OCI-LY7 (cell line): ENCODE results near the gene HES4. TPM values are rescaled to one million over a fixed set of nuclear protein-coding genes. Genes with fewer than 3 reads are reported as not detected.
"Not testable (repeated sequence)": the region's sequence is repeated elsewhere in the genome, so short reads cannot be mapped to it uniquely, and the experiment has no call there.

ENCODE experiments used
- BruUV-seq: library from RNA; stranded (reverse); fragments of 400-500 nt; replicated peaks from 2 replicates; lab custom pipeline; 2021; lab: Mats Ljungman, UMichigan
- CTCF ChIA-PET: fragments of 300-600 bp; sonication (Branson Sonifier 250); formaldehyde crosslinking; loops from one replicate; lab custom pipeline; 2022; ENCODE audit warnings: antibody characterized with exemption; ENCODE audit not compliant: unreplicated experiment; lab: Charles Lee
- POLR2A ChIA-PET: fragments of 300-600 bp; sonication (Branson Sonifier 250); formaldehyde crosslinking; loops from one replicate; lab custom pipeline; 2022; ENCODE audit warnings: antibody characterized with exemption; lab: Charles Lee
- DNase-seq: peaks from one replicate; pipeline ENCODE4 v3.0.0-alpha.2; 2015; ENCODE audit warnings: low spot score
- H2AFZ ChIP-seq: fragments of 200-600 bp; sonication (generic), shearing (Covaris generic); 2 replicates; pipeline ENCODE4 v1.6.1; 2014; ENCODE audit warnings: mild to moderate bottlenecking, antibody characterized with exemption, low read length, moderate library complexity
- H3K27ac ChIP-seq: fragments of 200-600 bp; sonication (generic); 2 replicates; pipeline ENCODE4 v1.5.1; 2014; ENCODE audit warnings: mixed run types, low read depth, mild to moderate bottlenecking, moderate library complexity, low read length, inconsistent platforms; ENCODE audit not compliant: poor library complexity, severe bottlenecking
- H3K36me3 ChIP-seq: fragments of 200-600 bp; sonication (generic); 2 replicates; pipeline ENCODE4 v1.6.1; 2014; ENCODE audit warnings: mild to moderate bottlenecking, antibody characterized with exemption, low read length, moderate library complexity, mixed read lengths; ENCODE audit not compliant: insufficient read depth
- H3K4me1 ChIP-seq: fragments of 200-600 bp; sonication (generic); 2 replicates; pipeline ENCODE4 v1.5.1; 2014; ENCODE audit warnings: mild to moderate bottlenecking, low read length; ENCODE audit not compliant: insufficient read depth, poor library complexity, severe bottlenecking
- H3K4me2 ChIP-seq: fragments of 200-600 bp; sonication (generic); 2 replicates; pipeline ENCODE4 v1.6.1; 2014; ENCODE audit warnings: mild to moderate bottlenecking, low read length
- H3K4me3 ChIP-seq: fragments of 200-600 bp; sonication (generic); 2 replicates; pipeline ENCODE4 v1.5.1; 2014; ENCODE audit warnings: mild to moderate bottlenecking, low read depth, low read length; ENCODE audit not compliant: poor library complexity, severe bottlenecking
- H3K79me2 ChIP-seq: fragments of 200-600 bp; sonication (generic); 2 replicates; pipeline ENCODE4 v1.6.1; 2016; ENCODE audit warnings: low read depth, mild to moderate bottlenecking, low read length, moderate library complexity, mixed read lengths; ENCODE audit not compliant: insufficient read depth
- H3K9me2 ChIP-seq: fragments of 200-600 bp; sonication (generic); 2 replicates; pipeline ENCODE4 v1.6.1; 2016; ENCODE audit warnings: mild to moderate bottlenecking, low read length, mixed read lengths; ENCODE audit not compliant: insufficient read depth
- H3K9me3 ChIP-seq: fragments of 200-600 bp; sonication (generic); 2 replicates; pipeline ENCODE4 v1.6.1; 2014; ENCODE audit warnings: mild to moderate bottlenecking, mixed run types, low read length, mixed read lengths
- H4K20me1 ChIP-seq: fragments of 200-600 bp; sonication (generic); 2 replicates; pipeline ENCODE4 v1.6.1; 2014; ENCODE audit warnings: mild to moderate bottlenecking, antibody characterized with exemption, low read length, moderate library complexity, mixed read lengths; ENCODE audit not compliant: insufficient read depth
- EZH2phosphoT487 ChIP-seq: fragments of 200-600 bp; sonication (generic); IDR thresholded peaks from 2 replicates; pipeline ENCODE4 v1.6.1; 2018; ENCODE audit warnings: low read depth, borderline replicate concordance, mild to moderate bottlenecking, mixed run types, antibody characterized with exemption, low read length, moderate library complexity, mixed read lengths
- intact Hi-C: fragments of 100-400 bp; cut with micrococcal nuclease; formaldehyde crosslinking; loops from one replicate; pipeline ENCODE4 v1.10.0; 2022; ENCODE audit not compliant: unreplicated experiment
- total RNA-seq, 2 experiments: library from RNA; depleted of rRNA in 1 of 2; stranded (reverse); fragments of >200 nt in 1 of 2; shearing (Covaris generic) in 1 of 2; gene quantifications; 2 replicates each; pipeline ENCODE4 v1.2.3, GENCODE V29; 2014 to 2022
- TF ChIP-seq, protein P1 (sequence below): fragments of 200-600 bp; sonication (generic); conservative IDR thresholded peaks from 2 replicates; pipeline ENCODE4 v1.5.1; 2014; ENCODE audit warnings: mild to moderate bottlenecking, antibody characterized with exemption, low read length, moderate library complexity, mixed read lengths

Gene HES4
- total RNA-seq, 2 experiments from 2014 or later: not detected

GRCh38 chr1:988061-988460 is 11.8 kb downstream of the HES4 start:
- H3K9me2 ChIP-seq, H3K4me3 ChIP-seq, H3K27ac ChIP-seq, POLR2A ChIA-PET, H3K4me2 ChIP-seq, H2AFZ ChIP-seq, BruUV-seq, H4K20me1 ChIP-seq, CTCF ChIA-PET, H3K79me2 ChIP-seq, DNase-seq, H3K9me3 ChIP-seq, H3K36me3 ChIP-seq, H3K4me1 ChIP-seq: not testable (repeated sequence)
- intact Hi-C loops: loop anchor here (10.0 kb wide), 1 partner anchor 47 kb away; no protein-coding TSS in a partner anchor

- Histone ChIP-seq H3K27ac (no peak overlapping the region), H3K79me2 (no peaks in the 10 kb centered on the region), H3K4me3 (no peak overlapping the region), H4K20me1 (no peaks in the 10 kb centered on the region), H3K4me1 (no peaks in the 10 kb centered on the region), H3K9me2 (no peaks in the 10 kb centered on the region), H3K9me3 (no peaks in the 10 kb centered on the region), H3K4me2 (no peak overlapping the region), H3K36me3 (no peaks in the 10 kb centered on the region), H2AFZ (no peak overlapping the region)
- no peak for TF ChIP-seq EZH2phosphoT487
- TF ChIP-seq, protein P1, sequence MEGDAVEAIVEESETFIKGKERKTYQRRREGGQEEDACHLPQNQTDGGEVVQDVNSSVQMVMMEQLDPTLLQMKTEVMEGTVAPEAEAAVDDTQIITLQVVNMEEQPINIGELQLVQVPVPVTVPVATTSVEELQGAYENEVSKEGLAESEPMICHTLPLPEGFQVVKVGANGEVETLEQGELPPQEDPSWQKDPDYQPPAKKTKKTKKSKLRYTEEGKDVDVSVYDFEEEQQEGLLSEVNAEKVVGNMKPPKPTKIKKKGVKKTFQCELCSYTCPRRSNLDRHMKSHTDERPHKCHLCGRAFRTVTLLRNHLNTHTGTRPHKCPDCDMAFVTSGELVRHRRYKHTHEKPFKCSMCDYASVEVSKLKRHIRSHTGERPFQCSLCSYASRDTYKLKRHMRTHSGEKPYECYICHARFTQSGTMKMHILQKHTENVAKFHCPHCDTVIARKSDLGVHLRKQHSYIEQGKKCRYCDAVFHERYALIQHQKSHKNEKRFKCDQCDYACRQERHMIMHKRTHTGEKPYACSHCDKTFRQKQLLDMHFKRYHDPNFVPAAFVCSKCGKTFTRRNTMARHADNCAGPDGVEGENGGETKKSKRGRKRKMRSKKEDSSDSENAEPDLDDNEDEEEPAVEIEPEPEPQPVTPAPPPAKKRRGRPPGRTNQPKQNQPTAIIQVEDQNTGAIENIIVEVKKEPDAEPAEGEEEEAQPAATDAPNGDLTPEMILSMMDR: no peak
- intact Hi-C loops: loop anchor here (10.0 kb wide), 1 partner anchor 50 kb away; no protein-coding TSS in a partner anchor
- no TSS peak for BruUV-seq
- no peak for DNase-seq
- ChIA-PET POLR2A (no interaction called here), CTCF (no interaction called here)
These were observed 14.8 kb downstream of the HES4 start for GRCh38 chr1:985126-985525.

- intact Hi-C loops: loop anchor here (1.0 to 10.0 kb wide), 2 partner anchors 50 to 79 kb away; no protein-coding TSS in a partner anchor
These were observed 15.5 kb downstream of the HES4 start for GRCh38 chr1:984476-984814.

More at GRCh38 chr1:984476-984814, 15.5 kb downstream of the HES4 start:
- BruUV-seq: no TSS peak
- ChIA-PET CTCF (no interaction called here), POLR2A (interaction anchor here (0.6 kb wide), 2 partner anchors 29 to 247 kb away, joined by 3 to 4 read pairs; partner anchors contain the start of gene ISG15)
- Histone ChIP-seq H3K9me2 (no peaks in the 10 kb centered on the region), H3K27ac (no peak overlapping the region), H3K36me3 (no peaks in the 10 kb centered on the region), H3K9me3 (no peaks in the 10 kb centered on the region), H3K4me3 (no peak overlapping the region), H3K79me2 (no peaks in the 10 kb centered on the region), H3K4me2 (no peak overlapping the region), H2AFZ (no peak overlapping the region), H4K20me1 (no peaks in the 10 kb centered on the region), H3K4me1 (no peaks in the 10 kb centered on the region)
- TF ChIP-seq EZH2phosphoT487: no peak
- TF ChIP-seq, protein P1: peak; percentile 28; the same call in 1 of the 2 replicates
- DNase-seq: no peak
